GM12801 (cell line): Measurements from ENCODE around the gene TMPRSS3.

Experiments
- CTCF ChIP-seq: IDR thresholded peaks from one replicate; pipeline ENCODE4 v1.5.1; 2011; ENCODE audit warnings: control low read depth; ENCODE audit not compliant: insufficient read length; ENCODE audit errors: extremely low read depth

The TMPRSS3 gene

GRCh38 chr21:42433946-42434551, 38.2 kb upstream of the TMPRSS3 start:
- TF ChIP-seq CTCF: no peak

GRCh38 chr21:42432695-42433094, 36.8 kb upstream of the TMPRSS3 start:
- no peak for TF ChIP-seq CTCF

- TF ChIP-seq CTCF: no peak
These were observed 35.3 kb upstream of the TMPRSS3 start for GRCh38 chr21:42431196-42431595.

- TF ChIP-seq CTCF: no peak
These were observed 34.7 kb upstream of the TMPRSS3 start for GRCh38 chr21:42430521-42430920.

- no peak for TF ChIP-seq CTCF
These were observed 34.0 kb upstream of the TMPRSS3 start for GRCh38 chr21:42429856-42430255.

- no peak for TF ChIP-seq CTCF
These were observed 33.2 kb upstream of the TMPRSS3 start for GRCh38 chr21:42429021-42429420.

GRCh38 chr21:42427809-42428419, 32.1 kb upstream of the TMPRSS3 start:
- TF ChIP-seq CTCF: no peak
